Uterus (tissue), 4 donors: Measurements from ENCODE around the gene RPL11. TPM values are rescaled to one million over a fixed set of nuclear protein-coding genes. Genes with fewer than 3 reads are reported as not detected.

Experiments
- DNase-seq, 2 donors: peaks; one replicate each; pipeline ENCODE4 v3.0.0-alpha.2; 2019 to 2020
- H3K27ac ChIP-seq, 2 donors: fragments of 200-600 bp; sonication (generic); 1 replicate in 1 of 2; 2 replicates in 1 of 2; pipeline ENCODE4 v1.5.1; 2016 to 2018
- H3K27me3 ChIP-seq, 2 donors: fragments of 200-600 bp; sonication (generic); one replicate each; pipeline ENCODE4 v1.5.1; 2018 to 2019; ENCODE audit warnings: control low read depth in 1 of 2
- H3K36me3 ChIP-seq, 2 donors: fragments of 200-600 bp; sonication (generic); one replicate each; pipeline ENCODE4 v1.5.1; 2019; ENCODE audit warnings: control low read depth in 1 of 2
- H3K4me1 ChIP-seq, 2 donors: fragments of 200-600 bp; sonication (generic); one replicate each; pipeline ENCODE4 v1.5.1; 2018 to 2019; ENCODE audit warnings: control low read depth in 1 of 2
- H3K4me3 ChIP-seq, 2 donors: fragments of 200-600 bp; sonication (generic); 1 replicate in 1 of 2; 2 replicates in 1 of 2; pipeline ENCODE4 v1.5.1; 2018 to 2019; ENCODE audit warnings: mild to moderate bottlenecking in 1 of 2
- H3K9me3 ChIP-seq, 2 donors: fragments of 200-600 bp; sonication (generic); one replicate each; pipeline ENCODE4 v1.5.1; 2019; ENCODE audit warnings: control low read depth in 1 of 2
- POLR2A ChIP-seq, 2 donors: fragments of 450-650 bp; IDR thresholded peaks; one replicate each; pipeline ENCODE4 v1.6.1; 2016; ENCODE audit warnings: antibody characterized with exemption in 2 of 2, mild to moderate bottlenecking in 1 of 2, moderate library complexity in 1 of 2
- intact Hi-C: fragments of 100-400 bp; cut with DNase I; formaldehyde crosslinking; loops from one replicate; pipeline ENCODE4 v1.15.1; 2023; ENCODE audit warnings: low total_unique reads
- total RNA-seq, 4 donors: library from RNA; depleted of rRNA in 3 of 4; stranded (reverse); fragments of >200 nt in 3 of 4; gene quantifications; one replicate each; pipeline versions ENCODE4 v1.1.0 to v1.2.4, GENCODE V29; 2014 to 2023
- TF ChIP-seq, protein P1 (sequence below), 4 experiments: fragments of 200-600 bp in 2 of 4; fragments of 450-650 bp in 2 of 4; sonication (generic) in 2 of 4; IDR thresholded peaks; one replicate each; pipeline ENCODE4 v1.5.1; 2016 to 2019; ENCODE audit warnings: antibody characterized with exemption in 4 of 4, mild to moderate bottlenecking in 2 of 4, moderate library complexity in 1 of 4
- donor health status: DM: yes; HTN: yes; CAD: no.

The RPL11 gene
- total RNA-seq, 4 donors from 2014 or later: 710 to 1,429 (median 1,220) TPM

DNA sequence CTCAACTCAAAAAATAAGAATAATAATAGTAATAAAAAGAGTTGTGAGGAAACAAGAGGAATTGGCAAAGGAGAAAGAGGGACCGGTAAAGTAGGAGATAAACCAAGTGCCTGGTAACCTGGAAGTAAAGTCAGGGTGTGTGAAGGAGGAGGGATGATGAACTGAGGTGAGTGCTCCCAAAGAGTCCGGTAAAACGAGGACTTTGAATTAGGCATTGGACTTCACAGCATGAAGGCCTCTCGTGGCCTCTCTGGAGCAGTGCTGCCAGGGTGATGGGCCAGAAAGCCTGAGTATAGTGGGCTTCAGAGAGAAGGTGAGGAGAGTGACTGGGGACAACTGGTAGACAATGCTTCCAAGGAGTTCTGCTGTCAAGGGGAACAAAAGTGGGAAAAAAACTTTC lies 17.6 kb downstream of the RPL11 start:
- Histone ChIP-seq H3K27me3 (no peaks in the 10 kb centered on the region), H3K36me3 (no peaks in the 10 kb centered on the region), H3K27ac (no peak overlapping the region), H3K4me1 (no peaks in the 10 kb centered on the region), H3K4me3 (no peak overlapping the region), H3K9me3 (no peaks in the 10 kb centered on the region)
- TF ChIP-seq, protein P1, sequence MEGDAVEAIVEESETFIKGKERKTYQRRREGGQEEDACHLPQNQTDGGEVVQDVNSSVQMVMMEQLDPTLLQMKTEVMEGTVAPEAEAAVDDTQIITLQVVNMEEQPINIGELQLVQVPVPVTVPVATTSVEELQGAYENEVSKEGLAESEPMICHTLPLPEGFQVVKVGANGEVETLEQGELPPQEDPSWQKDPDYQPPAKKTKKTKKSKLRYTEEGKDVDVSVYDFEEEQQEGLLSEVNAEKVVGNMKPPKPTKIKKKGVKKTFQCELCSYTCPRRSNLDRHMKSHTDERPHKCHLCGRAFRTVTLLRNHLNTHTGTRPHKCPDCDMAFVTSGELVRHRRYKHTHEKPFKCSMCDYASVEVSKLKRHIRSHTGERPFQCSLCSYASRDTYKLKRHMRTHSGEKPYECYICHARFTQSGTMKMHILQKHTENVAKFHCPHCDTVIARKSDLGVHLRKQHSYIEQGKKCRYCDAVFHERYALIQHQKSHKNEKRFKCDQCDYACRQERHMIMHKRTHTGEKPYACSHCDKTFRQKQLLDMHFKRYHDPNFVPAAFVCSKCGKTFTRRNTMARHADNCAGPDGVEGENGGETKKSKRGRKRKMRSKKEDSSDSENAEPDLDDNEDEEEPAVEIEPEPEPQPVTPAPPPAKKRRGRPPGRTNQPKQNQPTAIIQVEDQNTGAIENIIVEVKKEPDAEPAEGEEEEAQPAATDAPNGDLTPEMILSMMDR (IDR thresholded peaks at IDR 0.05): no peak
- no peak for TF ChIP-seq POLR2A (IDR thresholded peaks at IDR 0.05)
- DNase-seq: no peak
- intact Hi-C loops: no loop called here

DNA sequence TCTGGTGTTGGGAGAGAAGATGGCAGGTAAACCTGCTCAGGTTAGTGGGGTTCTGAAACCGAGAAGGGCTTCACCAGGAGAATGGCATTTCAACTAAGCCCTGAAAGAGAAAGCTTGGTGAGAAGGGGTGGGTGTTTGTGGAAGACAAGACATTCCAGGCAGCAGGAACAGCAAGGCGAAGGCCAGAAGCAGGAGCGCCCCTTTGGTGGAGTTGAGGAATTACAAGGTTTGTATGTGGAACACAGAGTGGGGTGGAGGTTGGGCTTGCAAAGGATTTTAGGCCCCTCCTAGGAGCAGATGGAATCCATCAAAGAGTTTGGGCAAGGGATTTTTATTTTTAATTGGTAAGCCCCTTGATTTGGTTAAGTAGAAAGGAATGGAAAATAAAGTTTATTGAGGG lies 26.9 kb downstream of the RPL11 start:
- Histone ChIP-seq H3K27me3 (no peaks in the 10 kb centered on the region), H3K9me3 (no peaks in the 10 kb centered on the region), H3K36me3 (no peaks in the 10 kb centered on the region), H3K27ac (no peak overlapping the region), H3K4me1 (no peaks in the 10 kb centered on the region), H3K4me3 (no peak overlapping the region)
- no peak for TF ChIP-seq POLR2A (IDR thresholded peaks at IDR 0.05)
- TF ChIP-seq, protein P1 (IDR thresholded peaks at IDR 0.05): peak in 1 of 4 experiments; percentile 37
- no peak for DNase-seq
- intact Hi-C loops: no loop called here

DNA sequence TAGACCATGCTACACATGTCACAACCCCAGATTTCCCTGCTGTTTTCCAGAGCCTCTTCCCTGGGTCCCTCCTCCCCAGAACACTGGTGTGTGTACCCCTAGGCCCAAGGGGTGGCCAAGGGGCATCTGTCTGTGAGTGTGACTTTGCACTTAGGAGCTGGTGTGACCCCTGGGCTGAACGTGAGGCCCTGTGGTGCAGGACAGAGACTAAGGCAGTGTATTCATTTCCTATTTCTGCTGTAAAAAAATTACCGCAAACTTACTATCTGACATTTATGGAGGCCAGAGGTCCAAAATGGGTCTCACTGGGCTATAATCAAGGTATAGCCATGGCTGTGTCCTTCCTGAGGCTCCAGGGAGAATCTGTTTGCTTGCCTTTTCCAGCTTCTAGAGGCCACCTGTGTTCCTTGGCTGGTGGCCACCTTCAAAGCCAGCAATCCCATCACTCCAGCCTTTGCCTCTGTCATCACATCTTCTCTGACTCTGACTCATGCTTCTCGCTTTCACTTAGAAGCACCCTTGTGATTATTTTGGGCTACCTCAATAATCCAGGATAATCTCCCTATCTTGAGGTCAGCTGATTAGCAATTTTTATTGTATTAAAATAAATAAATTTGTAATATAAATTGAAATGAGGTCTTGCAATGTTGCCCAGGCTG lies 27.7 kb downstream of the RPL11 start:
- intact Hi-C loops: no loop called here
- Histone ChIP-seq H3K4me1 (no peaks in the 10 kb centered on the region), H3K27me3 (no peaks in the 10 kb centered on the region), H3K9me3 (no peaks in the 10 kb centered on the region), H3K27ac (no peak overlapping the region), H3K4me3 (no peak overlapping the region), H3K36me3 (no peaks in the 10 kb centered on the region)
- TF ChIP-seq, protein P1 (IDR thresholded peaks at IDR 0.05): no peak
- TF ChIP-seq POLR2A (IDR thresholded peaks at IDR 0.05): no peak
- no peak for DNase-seq

DNA sequence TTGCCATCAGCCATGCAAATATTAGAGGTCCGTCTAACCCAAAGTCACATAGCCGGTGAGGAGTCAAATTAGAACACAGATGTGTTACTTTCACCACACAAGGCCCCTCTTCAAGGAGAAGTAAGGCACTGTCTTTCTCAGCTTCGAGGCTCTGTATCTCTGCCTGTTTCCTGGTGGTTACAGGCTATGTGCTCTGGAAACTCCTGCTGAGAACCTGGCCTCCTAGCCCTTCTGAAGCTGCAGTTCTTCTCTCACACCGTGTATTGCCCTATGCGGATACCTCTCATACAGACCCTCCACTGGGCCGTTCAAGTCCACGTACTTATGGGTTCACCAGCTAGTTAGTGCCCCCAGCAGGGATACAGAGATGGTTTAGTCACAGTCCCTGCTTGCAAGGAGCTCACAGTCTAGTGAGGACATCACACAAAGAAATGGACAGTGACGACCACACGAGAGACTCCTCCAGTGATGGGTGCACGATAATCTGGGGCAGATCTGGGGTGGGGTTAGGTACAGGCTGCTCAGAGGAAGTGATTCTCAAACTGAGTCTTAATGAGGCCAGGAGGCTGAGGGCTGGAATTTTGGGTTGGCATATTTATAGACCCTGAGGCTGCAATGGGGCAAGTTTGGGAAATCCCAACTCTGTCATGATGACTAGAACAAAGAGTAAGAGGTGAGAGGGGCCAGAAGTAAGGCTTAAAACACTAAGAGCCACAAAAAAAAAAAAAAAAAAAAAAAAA lies 28.8 kb downstream of the RPL11 start:
- no peak for TF ChIP-seq POLR2A (IDR thresholded peaks at IDR 0.05)
- TF ChIP-seq, protein P1 (IDR thresholded peaks at IDR 0.05): no peak
- intact Hi-C loops: no loop called here
- Histone ChIP-seq H3K27me3 (no peaks in the 10 kb centered on the region), H3K27ac (no peak overlapping the region), H3K36me3 (no peaks in the 10 kb centered on the region), H3K4me3 (no peak overlapping the region), H3K9me3 (no peaks in the 10 kb centered on the region), H3K4me1 (no peaks in the 10 kb centered on the region)
- DNase-seq: no peak

DNA sequence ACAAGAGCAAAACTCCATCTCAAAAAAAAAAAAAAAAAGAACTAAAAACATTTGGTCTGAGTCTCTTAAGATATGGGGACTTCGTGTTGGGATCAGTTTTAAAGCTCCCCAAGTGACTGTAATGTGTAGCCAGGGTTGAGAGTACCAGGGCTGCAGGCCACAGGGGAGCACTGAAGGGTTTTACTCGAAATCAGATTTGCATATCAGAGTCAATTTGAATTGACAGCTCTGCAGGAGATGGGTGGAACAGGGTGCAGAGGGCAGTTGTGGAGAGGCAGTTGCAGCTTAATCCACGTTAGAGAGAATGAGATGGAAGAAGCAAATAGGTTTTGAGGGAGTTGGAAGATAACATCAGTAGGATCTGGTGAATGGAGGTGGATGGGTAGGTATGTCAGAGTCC lies 31.0 kb downstream of the RPL11 start:
- DNase-seq: no peak
- Histone ChIP-seq H3K9me3 (no peaks in the 10 kb centered on the region), H3K27me3 (no peaks in the 10 kb centered on the region), H3K4me3 (no peak overlapping the region), H3K4me1 (no peaks in the 10 kb centered on the region), H3K27ac (no peak overlapping the region), H3K36me3 (no peaks in the 10 kb centered on the region)
- no peak for TF ChIP-seq POLR2A (IDR thresholded peaks at IDR 0.05)
- TF ChIP-seq, protein P1 (IDR thresholded peaks at IDR 0.05): no peak
- intact Hi-C loops: no loop called here
